ENCODE measurements around the gene ADAMTS15. TPM values are rescaled to one million over a fixed set of nuclear protein-coding genes. Genes with fewer than 3 reads are reported as not detected.

The ADAMTS15 gene
- total RNA-seq, 1 donor = 2.2 TPM

DNA sequence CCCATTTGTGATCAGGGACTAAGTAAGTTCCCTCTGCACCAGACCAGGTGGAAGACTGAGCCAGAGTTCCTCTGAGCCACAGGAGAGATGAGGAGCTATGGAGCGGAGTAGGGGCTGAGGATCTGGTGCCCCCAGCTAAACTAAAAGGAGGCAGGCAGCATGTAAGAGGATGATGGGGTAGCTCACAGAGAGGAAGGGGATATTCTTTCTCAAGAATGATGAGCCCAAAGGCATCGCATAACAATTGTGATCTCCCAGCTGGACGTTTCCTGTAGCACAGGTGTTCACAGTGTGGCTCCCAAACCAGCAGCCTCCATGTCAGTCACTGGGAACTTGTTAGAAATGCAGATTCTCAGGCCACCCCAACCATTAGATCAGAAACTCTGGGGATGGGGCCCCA is 44.5 kb upstream of the ADAMTS15 start:
- TF ChIP-seq, protein P1, sequence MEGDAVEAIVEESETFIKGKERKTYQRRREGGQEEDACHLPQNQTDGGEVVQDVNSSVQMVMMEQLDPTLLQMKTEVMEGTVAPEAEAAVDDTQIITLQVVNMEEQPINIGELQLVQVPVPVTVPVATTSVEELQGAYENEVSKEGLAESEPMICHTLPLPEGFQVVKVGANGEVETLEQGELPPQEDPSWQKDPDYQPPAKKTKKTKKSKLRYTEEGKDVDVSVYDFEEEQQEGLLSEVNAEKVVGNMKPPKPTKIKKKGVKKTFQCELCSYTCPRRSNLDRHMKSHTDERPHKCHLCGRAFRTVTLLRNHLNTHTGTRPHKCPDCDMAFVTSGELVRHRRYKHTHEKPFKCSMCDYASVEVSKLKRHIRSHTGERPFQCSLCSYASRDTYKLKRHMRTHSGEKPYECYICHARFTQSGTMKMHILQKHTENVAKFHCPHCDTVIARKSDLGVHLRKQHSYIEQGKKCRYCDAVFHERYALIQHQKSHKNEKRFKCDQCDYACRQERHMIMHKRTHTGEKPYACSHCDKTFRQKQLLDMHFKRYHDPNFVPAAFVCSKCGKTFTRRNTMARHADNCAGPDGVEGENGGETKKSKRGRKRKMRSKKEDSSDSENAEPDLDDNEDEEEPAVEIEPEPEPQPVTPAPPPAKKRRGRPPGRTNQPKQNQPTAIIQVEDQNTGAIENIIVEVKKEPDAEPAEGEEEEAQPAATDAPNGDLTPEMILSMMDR (IDR thresholded peaks at IDR 0.05; ENCODE audit: insufficient read depth, low read depth, low read length) = no peak
- no peak overlapping the region for H3K4me3 ChIP-seq (ENCODE audit: low read depth, low read length)

DNA sequence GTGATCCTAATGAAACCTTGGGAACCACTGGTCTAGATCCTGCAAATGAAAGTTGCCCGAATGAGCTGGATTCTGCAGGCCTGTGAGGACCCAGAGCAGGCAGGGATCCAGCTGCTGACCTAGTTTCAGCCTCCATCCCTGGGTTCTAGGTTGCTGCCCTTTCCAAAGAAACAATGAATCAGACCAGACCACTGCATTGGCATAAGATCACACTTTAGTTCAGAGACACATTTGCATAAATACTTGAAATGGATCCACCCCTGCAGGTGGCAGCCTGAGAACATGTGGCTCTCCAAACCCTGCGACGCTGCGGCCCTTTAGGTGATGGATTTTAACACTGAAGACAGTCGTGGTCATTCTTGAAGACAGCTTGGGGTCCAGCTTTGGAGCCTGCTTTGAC is 43.7 kb upstream of the ADAMTS15 start:
- no peak for DNase-seq (ENCODE audit: low read depth)
- H3K4me3 ChIP-seq (ENCODE audit: low read depth, low read length) = no peak overlapping the region
- TF ChIP-seq, protein P1 (IDR thresholded peaks at IDR 0.05; ENCODE audit: insufficient read depth, low read depth, low read length) = no peak

More for the DNA sequence above, 44.5 kb upstream of the ADAMTS15 start:
- DNase-seq (ENCODE audit: low read depth) = no peak

DNA sequence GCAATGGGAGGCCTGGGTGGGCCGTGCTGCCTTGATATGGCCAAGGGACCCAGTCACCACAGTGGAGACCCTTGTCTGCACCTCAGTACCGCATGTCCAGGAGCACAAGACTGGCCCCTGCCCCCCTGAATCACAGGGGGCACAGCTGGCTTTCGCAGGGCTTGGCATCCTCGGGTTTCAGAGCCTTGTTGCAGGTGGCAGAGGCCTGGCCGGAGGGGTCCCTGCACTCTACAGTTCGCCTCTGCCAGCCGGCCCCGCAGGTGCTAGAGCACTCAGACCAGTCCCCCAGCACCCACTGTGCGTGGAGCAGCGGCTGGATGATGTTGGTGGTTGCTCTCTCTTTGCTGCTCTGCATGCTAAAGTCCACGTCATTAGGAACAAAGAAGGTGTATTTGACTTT is 43.0 kb upstream of the ADAMTS15 start:
- H3K4me3 ChIP-seq (ENCODE audit: low read depth, low read length) = no peak overlapping the region
- TF ChIP-seq, protein P1 (IDR thresholded peaks at IDR 0.05; ENCODE audit: insufficient read depth, low read depth, low read length) = no peak
- no peak for DNase-seq (ENCODE audit: low read depth)

DNA sequence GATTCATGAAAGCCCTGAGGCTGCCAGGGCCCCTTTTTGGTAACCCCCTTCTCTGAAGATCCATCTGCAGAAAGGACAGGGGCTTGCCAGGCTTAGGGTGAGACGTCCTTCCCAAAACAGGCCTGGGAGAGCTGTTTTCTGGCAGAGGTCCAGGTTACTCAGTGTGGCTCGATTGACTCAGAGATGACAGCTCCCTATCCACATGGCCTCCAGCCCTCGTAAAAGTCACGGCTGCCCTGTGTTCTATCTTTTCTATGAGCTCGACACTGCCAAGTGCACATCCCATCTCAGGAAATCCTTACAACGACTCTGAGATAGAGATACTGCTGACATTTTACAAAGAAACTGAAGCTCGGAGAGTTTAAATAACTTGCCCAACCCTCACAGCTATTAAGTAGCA is 40.5 kb upstream of the ADAMTS15 start:
- no peak overlapping the region for H3K4me3 ChIP-seq (ENCODE audit: low read depth, low read length)
- peak; percentile 87 for DNase-seq (ENCODE audit: low read depth)
- TF ChIP-seq, protein P1 (IDR thresholded peaks at IDR 0.05; ENCODE audit: insufficient read depth, low read depth, low read length) = no peak

DNA sequence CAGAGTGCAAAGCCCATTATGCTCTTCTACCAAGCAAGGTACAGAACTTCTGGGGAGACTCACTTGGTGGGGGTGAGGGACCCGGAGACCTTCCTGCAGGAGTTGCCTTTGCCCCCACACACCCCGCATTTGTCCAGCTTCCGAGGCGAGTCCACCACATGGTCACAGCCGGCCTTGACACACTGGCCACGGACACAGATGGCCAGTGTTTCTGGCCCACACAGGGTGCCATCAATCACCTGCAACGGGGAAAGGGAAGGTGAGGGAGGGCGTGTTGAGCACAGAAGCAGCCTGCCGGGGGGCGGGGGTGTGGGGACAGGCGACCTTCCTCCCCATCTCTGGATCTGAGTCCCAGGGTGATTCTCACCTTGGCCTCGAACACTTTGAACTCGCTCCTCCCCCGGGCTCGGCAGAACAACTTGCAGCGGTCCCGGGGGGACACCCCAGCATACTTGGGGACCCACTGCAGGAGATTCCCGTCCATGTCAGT is 40.0 kb upstream of the ADAMTS15 start:
- H3K4me3 ChIP-seq (ENCODE audit: low read depth, low read length) = no peak overlapping the region
- TF ChIP-seq, protein P1 (IDR thresholded peaks at IDR 0.05; ENCODE audit: insufficient read depth, low read depth, low read length) = no peak
- DNase-seq (ENCODE audit: low read depth) = no peak

DNA sequence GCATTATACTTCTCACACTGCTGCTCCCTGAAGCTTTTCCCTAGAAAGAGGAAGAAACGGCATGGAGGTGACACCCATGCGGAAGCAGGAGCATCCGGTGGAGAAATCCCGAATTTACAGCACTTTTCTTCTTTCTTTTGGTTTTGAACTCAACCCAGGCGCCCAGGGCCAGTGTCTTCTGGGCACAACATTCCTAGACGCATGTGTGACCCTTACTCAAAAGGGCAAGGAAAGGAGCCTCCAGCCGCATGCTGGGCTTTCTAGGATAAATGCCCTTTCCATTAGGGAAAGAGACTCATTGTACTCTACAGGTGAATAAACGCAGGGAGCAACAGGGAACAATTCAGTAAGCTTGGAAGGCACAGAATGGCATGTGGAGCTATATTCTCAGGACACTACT is 39.5 kb upstream of the ADAMTS15 start:
- TF ChIP-seq, protein P1 (IDR thresholded peaks at IDR 0.05; ENCODE audit: insufficient read depth, low read depth, low read length) = no peak
- H3K4me3 ChIP-seq (ENCODE audit: low read depth, low read length) = no peak overlapping the region
- no peak for DNase-seq (ENCODE audit: low read depth)
